Stimulated activated memory B cell treated with anti-CD40 and anti-IgM and Interleukin-4, amounts not matched to agents 10 μg/mL and 1 μg/mL and 100 μg/mL, for 72 hours (primary cell): ENCODE measurements around the gene ALKAL2.
A peak's percentile ranks its signal among the peaks of the same experiment; 100 is the strongest.
"Not testable (repeated sequence)": the region's sequence is repeated elsewhere in the genome, so short reads cannot be mapped to it uniquely, and the experiment has no call there.

Experiments used
- ATAC-seq: fragments of 150-1000 bp; cut with Tn5 transposase; 2 replicates; pipeline ENCODE4 v1.10.0; 2021
- H3K27ac Mint-ChIP-seq: one replicate; pipeline ENCODE4 v1.8.0; 2022; ENCODE audit warnings: mild to moderate bottlenecking, mixed read lengths
- H3K27me3 Mint-ChIP-seq: one replicate; pipeline ENCODE4 v1.8.0; 2022; ENCODE audit warnings: mixed read lengths
- H3K36me3 Mint-ChIP-seq: one replicate; pipeline ENCODE4 v1.8.0; 2022; ENCODE audit warnings: mixed read lengths
- H3K4me1 Mint-ChIP-seq: one replicate; pipeline ENCODE4 v1.8.0; 2022; ENCODE audit warnings: mixed read lengths
- H3K4me3 Mint-ChIP-seq: one replicate; pipeline ENCODE4 v1.8.0; 2022; ENCODE audit warnings: mild to moderate bottlenecking, moderate library complexity, mixed read lengths
- H3K9me3 Mint-ChIP-seq: one replicate; pipeline ENCODE4 v1.8.0; 2022; ENCODE audit warnings: mixed read lengths

The ALKAL2 gene, protein sequence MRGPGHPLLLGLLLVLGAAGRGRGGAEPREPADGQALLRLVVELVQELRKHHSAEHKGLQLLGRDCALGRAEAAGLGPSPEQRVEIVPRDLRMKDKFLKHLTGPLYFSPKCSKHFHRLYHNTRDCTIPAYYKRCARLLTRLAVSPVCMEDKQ

DNA sequence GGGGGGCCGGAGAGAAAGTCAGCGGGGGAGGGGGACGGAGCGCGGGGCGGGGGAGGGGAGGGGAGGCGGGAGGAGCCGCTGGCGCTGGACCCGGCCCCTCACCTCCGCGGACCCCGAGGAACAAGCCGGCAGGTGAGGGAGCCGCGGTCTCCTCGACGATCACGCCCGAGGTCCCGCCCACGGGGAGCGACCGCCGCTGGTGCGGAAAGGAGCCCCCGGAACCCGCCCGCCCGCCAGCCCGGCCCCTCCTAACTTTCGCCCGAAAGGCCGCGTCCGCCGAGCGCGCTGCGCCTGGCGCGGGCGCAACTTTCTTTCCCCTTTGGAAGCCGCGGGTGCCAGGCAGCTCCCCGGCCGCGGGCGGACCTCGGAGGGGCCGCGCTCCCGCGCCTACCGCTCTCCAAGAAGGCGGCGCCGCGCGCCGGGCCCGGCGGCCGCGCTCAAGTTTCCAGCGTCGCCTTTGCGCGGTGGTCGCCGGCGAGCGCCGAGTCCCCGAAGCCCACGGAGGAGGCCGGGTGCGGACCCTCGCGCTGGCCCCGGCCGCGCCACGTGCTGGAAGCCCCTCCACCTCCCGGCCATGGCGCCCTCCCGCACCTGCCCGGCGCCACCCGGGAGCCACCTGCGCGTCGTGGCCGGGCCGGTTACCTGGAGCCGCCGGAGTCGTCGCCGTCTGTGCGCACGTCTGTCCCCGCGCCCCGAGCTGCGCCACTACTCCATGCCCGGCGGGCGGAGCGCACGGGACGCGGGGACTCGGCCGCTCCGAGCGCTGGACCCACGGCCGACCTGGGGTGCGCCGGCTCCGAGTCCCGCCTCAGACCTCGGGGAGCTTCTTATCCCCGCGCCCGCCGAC is at the start of gene ALKAL2:
Gene ALKAL2 (minus strand): TSS at position 181 of the 847 bp plus-strand sequence. CDS start 256 bp downstream, outside the sequence.
- peak; percentile 43 for ATAC-seq
- Mint-ChIP-seq H3K27ac (no peak within 1 kb of the TSS), H3K36me3 (peaks cover 6% of the 10 kb centered on the region), H3K4me3 (peak within 1 kb of the TSS; percentile 31), H3K9me3 (no peaks in the 10 kb centered on the region), H3K4me1 (peaks cover 4% of the 10 kb centered on the region), H3K27me3 (peaks cover 21% of the 10 kb centered on the region)

DNA sequence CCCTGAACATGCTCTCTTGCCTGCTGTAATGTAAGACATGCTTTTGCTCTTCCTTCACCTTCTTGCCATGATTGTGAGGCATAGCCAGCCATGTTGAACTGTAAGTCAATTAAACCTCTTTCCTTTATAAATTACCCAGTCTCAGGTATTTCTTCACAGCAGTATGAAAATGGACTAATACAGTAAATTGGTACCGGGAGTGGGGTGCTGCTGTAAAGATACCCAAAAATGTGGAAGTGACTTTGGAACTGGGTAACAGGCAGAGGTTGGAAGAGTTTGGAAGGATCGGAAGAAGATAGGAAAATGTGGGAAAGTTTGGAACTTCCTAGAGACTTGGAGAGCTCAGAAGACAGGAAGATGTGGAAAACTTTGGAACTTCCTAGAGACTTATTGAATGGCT is 49.1 kb upstream of the ALKAL2 start:
- H3K27ac Mint-ChIP-seq, H3K36me3 Mint-ChIP-seq, H3K4me1 Mint-ChIP-seq, H3K4me3 Mint-ChIP-seq, ATAC-seq: not testable (repeated sequence)
- Mint-ChIP-seq H3K27me3 (peaks cover 21% of the 10 kb centered on the region), H3K9me3 (peaks cover 28% of the 10 kb centered on the region)

DNA sequence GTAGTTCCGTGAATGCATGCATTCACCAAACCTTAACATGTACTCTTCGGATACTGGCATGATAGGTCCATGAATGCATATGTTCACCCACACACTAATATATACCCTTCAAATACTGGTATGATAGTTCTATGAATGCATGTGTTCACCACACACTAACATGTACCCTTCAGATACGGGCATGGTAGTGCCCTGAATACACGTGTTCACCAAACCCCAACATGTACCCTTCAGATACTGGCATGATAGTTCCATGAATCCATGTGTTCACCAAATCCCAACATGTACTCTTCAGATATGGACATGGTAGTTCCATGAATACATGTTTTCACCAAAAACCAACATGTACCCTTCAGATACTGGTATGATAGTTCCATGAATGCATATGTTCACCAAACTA is 48.5 kb upstream of the ALKAL2 start:
- Mint-ChIP-seq H3K4me1 (peaks cover 4% of the 10 kb centered on the region), H3K27me3 (peaks cover 21% of the 10 kb centered on the region), H3K36me3 (peaks cover 8% of the 10 kb centered on the region), H3K27ac (no peak overlapping the region), H3K9me3 (peaks cover 28% of the 10 kb centered on the region), H3K4me3 (no peak overlapping the region)
- no peak for ATAC-seq

DNA sequence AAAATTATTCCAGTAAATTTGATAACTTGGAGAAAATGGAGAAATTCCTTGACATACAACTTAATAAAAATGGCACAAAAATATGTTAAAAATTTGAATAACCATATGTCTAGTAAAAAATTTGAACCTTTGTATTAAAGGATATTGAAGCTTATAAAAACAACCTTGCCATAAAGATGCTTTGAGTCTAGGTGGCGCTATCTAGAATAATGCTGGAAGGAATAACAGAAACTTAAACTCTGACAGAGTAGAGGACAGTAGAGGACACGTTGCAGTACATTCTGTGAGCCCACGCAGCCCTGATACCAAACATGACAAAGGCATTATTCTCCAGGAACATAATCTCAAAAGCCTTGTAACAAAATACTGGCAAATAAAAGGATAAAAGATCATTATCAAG is 44.7 kb upstream of the ALKAL2 start:
- no peak overlapping the region for H3K27ac Mint-ChIP-seq
- H3K9me3 Mint-ChIP-seq, result peaks cover 17% of the 10 kb centered on the region
- peaks cover 14% of the 10 kb centered on the region for H3K36me3 Mint-ChIP-seq
- no peaks in the 10 kb centered on the region for H3K4me1 Mint-ChIP-seq
- no peak overlapping the region for H3K4me3 Mint-ChIP-seq
- no peak for ATAC-seq
- peaks cover 42% of the 10 kb centered on the region for H3K27me3 Mint-ChIP-seq

DNA sequence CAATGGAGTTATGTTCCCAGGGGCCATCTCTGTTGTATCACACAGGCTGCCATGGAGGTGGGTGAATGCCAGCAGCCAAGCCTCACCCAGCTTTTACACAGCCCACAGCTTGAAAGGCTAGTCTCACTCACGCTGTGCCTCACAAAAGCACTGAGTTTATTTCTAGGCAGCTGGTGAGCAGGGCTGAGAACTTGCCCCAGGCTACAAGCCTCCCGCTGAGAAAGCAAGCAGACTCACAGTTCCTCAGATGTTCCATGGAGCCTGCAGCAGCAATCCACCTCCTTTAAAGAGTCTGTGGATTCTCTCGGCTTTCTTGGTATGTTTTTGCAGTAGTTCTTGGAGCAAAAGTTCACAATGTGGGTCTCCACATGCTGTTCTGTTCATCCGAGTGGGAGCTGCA is 40.9 kb upstream of the ALKAL2 start:
- no peak for ATAC-seq
- H3K27me3 Mint-ChIP-seq, result peaks cover 57% of the 10 kb centered on the region
- H3K9me3 Mint-ChIP-seq, result peaks cover 8% of the 10 kb centered on the region
- no peak overlapping the region for H3K4me3 Mint-ChIP-seq
- H3K4me1 Mint-ChIP-seq, result no peaks in the 10 kb centered on the region
- H3K36me3 Mint-ChIP-seq, result peaks cover 14% of the 10 kb centered on the region
- no peak overlapping the region for H3K27ac Mint-ChIP-seq

DNA sequence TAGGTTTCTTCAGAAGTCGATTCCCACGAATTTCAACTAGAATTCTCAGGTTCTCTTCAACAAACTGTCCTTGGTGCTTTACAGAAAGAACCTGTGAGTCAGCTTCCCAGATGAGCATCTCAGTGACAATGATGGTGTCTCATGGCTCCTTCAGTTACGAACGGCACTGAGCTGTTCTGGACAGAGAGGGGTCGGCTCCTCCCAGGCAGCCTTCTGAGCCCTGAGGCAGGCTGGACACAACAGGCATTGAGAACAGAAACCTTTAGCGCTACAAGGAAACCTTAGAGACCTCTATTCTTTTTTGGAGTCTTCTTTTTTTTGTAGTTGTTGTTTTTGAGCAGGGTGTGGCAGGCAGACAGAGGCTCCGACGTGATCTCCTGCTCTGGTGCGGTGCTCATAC is 35.1 kb upstream of the ALKAL2 start:
- Mint-ChIP-seq H3K4me3 (no peak overlapping the region), H3K36me3 (peaks cover 9% of the 10 kb centered on the region), H3K27ac (no peak overlapping the region), H3K4me1 (no peaks in the 10 kb centered on the region), H3K27me3 (peaks cover 18% of the 10 kb centered on the region), H3K9me3 (peaks cover 12% of the 10 kb centered on the region)
- ATAC-seq, result no peak

DNA sequence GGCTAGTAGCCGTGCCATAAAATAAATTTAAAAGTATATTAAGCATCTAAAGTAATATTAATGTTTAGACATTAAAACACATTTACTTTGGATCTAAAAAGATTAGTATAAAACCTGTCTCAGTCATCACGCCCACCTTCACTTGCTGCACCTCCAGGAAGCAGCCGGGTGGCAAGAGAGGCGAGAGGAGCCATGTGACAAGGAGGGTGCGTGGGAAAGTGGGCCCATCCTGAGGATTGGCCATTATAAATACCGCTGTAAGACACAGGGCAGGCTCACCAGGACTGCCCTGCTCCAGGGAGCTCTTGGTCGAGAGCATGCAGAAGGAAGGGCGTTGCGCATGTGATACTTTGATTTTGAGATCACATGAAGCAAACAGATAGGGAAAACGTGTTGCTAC is 34.4 kb upstream of the ALKAL2 start:
- no peak overlapping the region for H3K4me3 Mint-ChIP-seq
- ATAC-seq, result no peak
- no peak overlapping the region for H3K27ac Mint-ChIP-seq
- peaks cover 14% of the 10 kb centered on the region for H3K27me3 Mint-ChIP-seq
- no peaks in the 10 kb centered on the region for H3K4me1 Mint-ChIP-seq
- peaks cover 6% of the 10 kb centered on the region for H3K36me3 Mint-ChIP-seq
- H3K9me3 Mint-ChIP-seq, result peaks cover 12% of the 10 kb centered on the region

DNA sequence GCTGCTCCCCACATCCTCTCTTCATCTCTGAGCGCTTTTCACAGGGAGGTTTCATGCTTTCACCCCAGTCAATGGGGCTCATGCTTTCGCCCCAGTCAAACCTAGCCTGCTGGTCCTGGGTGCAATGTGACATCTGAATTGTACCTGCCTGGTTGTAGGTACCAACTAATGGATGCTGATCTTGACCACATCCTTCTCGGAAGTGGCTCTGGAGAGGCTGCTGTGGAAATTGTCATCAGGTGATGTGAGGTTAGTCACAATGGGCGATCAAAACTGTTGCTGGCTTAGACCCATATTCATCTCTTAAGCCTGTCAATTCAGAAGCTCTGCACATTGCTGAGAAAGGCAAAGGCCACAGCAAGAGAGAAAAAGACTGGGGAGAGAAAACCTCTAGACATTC is 32.7 kb upstream of the ALKAL2 start:
- H3K27me3 Mint-ChIP-seq, result no peaks in the 10 kb centered on the region
- H3K9me3 Mint-ChIP-seq, result peaks cover 7% of the 10 kb centered on the region
- no peak for ATAC-seq
- H3K36me3 Mint-ChIP-seq, result no peaks in the 10 kb centered on the region
- H3K4me1 Mint-ChIP-seq, result no peaks in the 10 kb centered on the region
- H3K4me3 Mint-ChIP-seq, result no peak overlapping the region
- no peak overlapping the region for H3K27ac Mint-ChIP-seq

DNA sequence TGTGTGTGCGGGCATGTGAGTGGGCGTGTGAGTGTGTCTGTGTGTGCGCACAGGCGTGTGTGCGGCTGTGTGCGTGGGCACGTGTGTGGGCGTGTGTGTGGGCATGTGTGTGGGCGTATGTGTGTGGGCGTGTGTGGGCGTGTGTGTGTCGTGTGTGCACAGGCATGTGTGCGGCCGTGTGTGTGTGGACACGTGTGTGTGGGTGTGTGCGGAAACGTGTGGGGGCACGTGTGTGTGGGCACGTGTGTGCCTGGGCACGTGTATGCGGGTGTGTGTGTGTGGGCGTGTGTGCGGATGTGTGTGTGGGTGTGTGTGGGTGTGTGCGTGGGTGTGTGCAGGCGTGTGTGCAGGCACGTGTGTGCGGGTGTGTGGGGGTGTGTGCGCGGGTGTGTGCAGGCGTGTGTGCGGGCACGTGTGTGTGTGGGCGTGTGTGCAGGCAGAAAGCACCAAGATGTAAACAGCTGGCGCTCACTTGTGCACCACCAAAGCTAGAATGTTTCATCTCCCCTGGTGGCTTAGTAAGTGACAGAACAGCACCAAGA is 31.2 kb upstream of the ALKAL2 start:
- no peaks in the 10 kb centered on the region for H3K36me3 Mint-ChIP-seq
- no peak overlapping the region for H3K27ac Mint-ChIP-seq
- H3K27me3 Mint-ChIP-seq, result no peaks in the 10 kb centered on the region
- peak; percentile 53 for ATAC-seq
- peaks cover 7% of the 10 kb centered on the region for H3K9me3 Mint-ChIP-seq
- H3K4me1 Mint-ChIP-seq, result no peaks in the 10 kb centered on the region
- H3K4me3 Mint-ChIP-seq, result peak overlapping the region; percentile 30

DNA sequence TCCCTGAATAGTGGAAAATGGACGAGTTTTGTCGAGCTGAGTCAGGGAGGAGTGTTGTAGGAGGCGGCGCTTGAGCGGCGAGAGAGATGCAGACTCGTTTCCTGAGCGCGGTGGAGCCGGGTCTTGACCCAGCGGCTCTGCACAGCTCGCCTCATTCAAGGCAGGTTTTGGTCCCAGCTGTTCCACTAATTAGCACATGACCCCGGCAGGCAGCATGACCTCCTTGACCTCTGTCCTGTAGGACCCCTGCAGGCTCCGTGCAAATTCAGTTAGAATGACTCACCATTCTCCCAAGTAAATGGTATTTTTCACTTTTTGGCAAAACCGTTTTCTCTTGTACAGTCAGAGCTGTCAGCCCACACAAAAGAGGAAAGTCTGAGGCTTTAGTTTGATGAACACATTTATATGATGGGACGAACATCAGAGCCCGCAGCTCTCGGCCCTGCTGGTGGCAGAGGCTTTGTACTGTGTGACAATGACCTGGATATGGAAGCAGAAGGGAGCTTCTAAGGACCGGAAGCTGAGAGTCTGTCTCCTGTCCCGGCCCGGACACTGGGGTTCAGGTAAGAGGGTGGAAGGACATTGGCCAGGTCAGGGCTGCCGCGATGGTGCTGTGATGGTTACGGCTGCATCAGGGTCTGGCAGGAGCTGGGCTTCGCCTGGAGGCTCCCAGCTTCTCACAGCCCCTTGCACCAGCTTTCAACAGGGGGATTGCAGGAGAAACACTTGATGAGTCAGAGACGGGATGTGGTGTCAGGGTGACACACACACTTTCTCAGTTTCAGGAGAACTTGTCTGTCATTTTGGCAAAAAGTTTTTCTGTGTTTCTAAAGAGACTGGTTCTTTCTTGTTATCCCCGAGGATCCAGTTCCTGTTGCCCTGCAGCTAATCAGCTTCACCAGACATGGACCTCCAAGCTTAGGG is 29.9 kb upstream of the ALKAL2 start:
- Mint-ChIP-seq H3K9me3 (peaks cover 7% of the 10 kb centered on the region), H3K4me1 (no peaks in the 10 kb centered on the region), H3K27me3 (peaks cover 10% of the 10 kb centered on the region), H3K4me3 (no peak overlapping the region), H3K36me3 (no peaks in the 10 kb centered on the region), H3K27ac (no peak overlapping the region)
- ATAC-seq, result no peak

DNA sequence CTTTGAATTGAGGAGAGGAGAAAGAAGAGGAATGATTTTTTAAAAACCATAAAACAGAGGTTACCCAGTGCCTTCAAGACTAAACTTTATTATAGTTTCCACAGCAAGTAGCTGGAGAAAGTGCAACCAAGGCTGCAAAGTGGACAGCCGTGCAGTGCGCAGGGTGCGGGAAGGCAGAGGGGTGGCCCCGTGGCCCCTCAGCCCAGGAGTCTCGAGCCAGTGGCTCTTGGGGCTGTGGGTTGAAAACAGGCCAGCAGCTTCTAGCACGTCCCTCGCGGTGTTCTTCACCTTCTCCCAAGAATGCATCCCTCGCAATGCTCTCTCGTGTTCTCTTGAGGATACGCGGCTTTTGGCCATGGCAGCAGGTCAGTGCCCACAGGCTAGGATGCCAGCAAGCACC is 28.5 kb upstream of the ALKAL2 start:
- no peaks in the 10 kb centered on the region for H3K4me1 Mint-ChIP-seq
- no peak for ATAC-seq
- H3K27ac Mint-ChIP-seq, result no peak overlapping the region

DNA sequence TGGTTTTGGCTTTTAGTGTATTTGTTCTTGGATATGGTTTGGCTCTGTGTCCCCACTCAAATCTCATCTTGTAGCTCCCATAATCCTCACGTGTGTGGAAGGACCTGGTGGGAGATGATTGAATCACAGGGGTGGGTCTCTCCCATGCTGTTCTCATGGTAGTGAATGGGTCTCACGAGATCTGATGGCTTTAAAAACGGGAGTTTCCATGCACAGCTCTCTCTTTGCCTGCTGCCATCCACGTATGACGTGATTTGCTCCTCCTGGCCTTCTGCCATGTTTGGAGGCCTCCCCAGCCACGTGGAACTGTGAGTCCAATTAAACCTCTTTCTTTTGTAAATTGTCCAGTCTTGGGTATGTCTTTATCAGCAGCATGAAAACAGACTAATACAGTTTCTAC is 28.0 kb upstream of the ALKAL2 start:
- not testable (repeated sequence) for H3K4me1 Mint-ChIP-seq, H3K4me3 Mint-ChIP-seq, H3K36me3 Mint-ChIP-seq, H3K9me3 Mint-ChIP-seq, ATAC-seq, H3K27ac Mint-ChIP-seq
- H3K27me3 Mint-ChIP-seq, result peaks cover 10% of the 10 kb centered on the region

More for the DNA sequence above, 28.5 kb upstream of the ALKAL2 start:
- H3K4me3 Mint-ChIP-seq, result no peak overlapping the region
- H3K36me3 Mint-ChIP-seq, result no peaks in the 10 kb centered on the region
- H3K27me3 Mint-ChIP-seq, result peaks cover 10% of the 10 kb centered on the region
- H3K9me3 Mint-ChIP-seq, result peaks cover 7% of the 10 kb centered on the region

DNA sequence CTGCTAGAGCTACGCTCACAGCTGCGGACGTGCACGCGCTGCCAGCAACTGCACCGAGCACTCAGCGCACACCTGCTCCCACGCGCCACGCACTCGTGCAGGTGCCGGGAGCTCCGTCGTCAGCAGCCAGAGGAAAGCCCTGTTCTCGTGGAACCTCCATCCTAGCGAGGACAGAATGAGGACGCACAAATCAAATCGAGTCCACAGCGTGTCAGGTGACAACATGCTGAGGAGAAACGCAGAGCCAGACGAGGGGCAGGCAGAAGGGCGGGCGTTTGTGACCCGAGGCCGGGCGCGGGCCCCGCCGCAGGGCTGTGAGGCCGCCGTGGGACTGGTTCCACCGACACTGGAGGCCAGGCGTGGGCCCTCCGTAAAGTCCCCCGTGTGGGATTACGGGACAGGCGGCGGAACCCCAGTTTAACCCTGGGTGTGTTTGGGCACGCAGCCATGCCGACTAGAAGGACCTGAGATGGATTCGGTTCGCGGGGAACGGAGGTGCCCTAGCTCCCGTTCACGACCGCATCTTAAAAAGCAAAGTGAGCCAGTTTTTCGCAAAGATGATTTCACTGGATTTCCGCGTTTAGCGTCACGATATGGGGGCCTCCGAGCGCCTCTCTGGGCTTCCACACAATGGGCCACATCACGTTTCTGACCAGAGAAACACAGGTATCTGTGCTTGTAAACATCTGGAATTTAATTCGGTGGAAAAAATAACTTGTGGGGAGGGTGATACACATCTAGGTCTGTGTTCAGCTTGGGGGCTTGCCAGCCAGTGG is 26.9 kb upstream of the ALKAL2 start:
- Mint-ChIP-seq H3K4me1 (no peaks in the 10 kb centered on the region), H3K27me3 (peaks cover 10% of the 10 kb centered on the region), H3K36me3 (no peaks in the 10 kb centered on the region), H3K9me3 (peaks cover 7% of the 10 kb centered on the region), H3K4me3 (no peak overlapping the region), H3K27ac (no peak overlapping the region)
- ATAC-seq, result no peak

DNA sequence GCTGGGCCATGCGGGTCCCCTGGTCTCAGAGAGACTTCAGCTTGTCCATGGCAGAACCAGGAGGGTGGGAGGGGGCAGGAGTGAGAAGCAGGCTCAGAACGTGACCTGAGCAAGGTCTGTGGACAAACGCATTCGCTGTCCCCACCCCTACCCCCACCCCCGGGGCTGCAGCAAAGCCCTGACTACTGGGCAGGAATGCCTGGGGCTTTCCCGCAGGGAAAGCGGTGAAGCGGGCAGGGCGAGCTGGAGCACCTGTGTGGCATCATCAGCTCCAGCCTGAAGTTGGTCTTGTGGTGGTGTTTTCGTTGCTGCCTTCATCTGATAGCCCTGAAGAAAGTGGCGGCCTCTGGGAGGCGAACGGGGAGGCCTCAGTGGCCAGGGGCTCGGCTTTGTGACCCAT is 26.1 kb upstream of the ALKAL2 start:
- H3K4me1 Mint-ChIP-seq, result peaks cover 6% of the 10 kb centered on the region
- ATAC-seq, result no peak
- H3K4me3 Mint-ChIP-seq, result no peak overlapping the region
- H3K9me3 Mint-ChIP-seq, result peaks cover 5% of the 10 kb centered on the region
- H3K36me3 Mint-ChIP-seq, result no peaks in the 10 kb centered on the region
- no peak overlapping the region for H3K27ac Mint-ChIP-seq
- peaks cover 10% of the 10 kb centered on the region for H3K27me3 Mint-ChIP-seq
